CD4-positive, alpha-beta T cell treated with Interleukin-4 for 1 hour (primary cell): ENCODE measurements around the gene SEPTIN12.
A peak's percentile ranks its signal among the peaks of the same experiment; 100 is the strongest.
"Not testable (repeated sequence)": the region's sequence is repeated elsewhere in the genome, so short reads cannot be mapped to it uniquely, and the experiment has no call there.

Experiments used
- DNase-seq, 2 donors: peaks; one replicate each; pipeline ENCODE4 v3.0.0-alpha.2; 2020 to 2022

The SEPTIN12 gene

GRCh38 chr16:4801962-4802658, 14.0 kb upstream of the SEPTIN12 start, which contains the start of gene ROGDI:
TSS of gene ROGDI (minus strand) at chr16:4802633. CDS start at chr16:4802571, 62 bp downstream.
- DNase-seq, result peak; percentile 89 to 90

GRCh38 chr16:4801051-4801961, 13.2 kb upstream of the SEPTIN12 start:
- no peak for DNase-seq

GRCh38 chr16:4800290-4801041, 12.3 kb upstream of the SEPTIN12 start:
- DNase-seq, result no peak

DNA sequence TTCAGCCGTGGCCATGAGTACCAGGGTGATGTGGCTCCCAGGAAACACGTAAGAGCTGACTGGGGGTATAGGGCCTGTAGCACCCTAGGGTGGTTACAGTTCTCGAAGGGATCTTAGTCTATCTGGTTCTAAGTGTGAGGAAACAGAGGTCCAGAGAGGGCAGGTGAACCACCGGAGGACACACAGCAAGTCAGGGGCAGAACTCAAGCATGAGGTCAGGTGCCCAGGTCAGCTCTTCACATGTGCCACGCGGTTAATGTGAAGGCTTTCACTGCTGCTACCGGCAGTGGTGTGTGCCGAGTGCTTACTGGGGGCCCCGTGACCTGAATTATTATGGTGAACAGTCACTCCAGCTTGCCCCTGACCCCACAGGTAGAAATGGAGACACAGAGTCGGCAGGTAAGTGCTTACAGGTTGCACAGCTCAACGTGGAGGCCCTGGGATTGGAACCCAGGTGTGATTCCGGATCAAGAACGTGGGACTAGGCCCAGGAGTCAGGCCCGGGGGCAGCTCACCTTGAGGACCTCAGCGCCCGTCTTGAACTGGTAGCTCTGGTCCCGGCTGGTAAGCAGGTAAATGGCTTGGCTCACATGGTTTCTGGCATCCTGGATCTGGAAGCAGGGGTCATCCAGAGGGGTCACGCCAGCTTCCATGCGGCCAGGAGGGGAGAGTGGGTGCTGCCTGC, 11.2 kb upstream of the SEPTIN12 start:
- no peak for DNase-seq

GRCh38 chr16:4798456-4798855, 10.3 kb upstream of the SEPTIN12 start:
- DNase-seq, result no peak

GRCh38 chr16:4797805-4798252, 9.7 kb upstream of the SEPTIN12 start:
- no peak for DNase-seq

GRCh38 chr16:4796982-4797804, 9.0 kb upstream of the SEPTIN12 start:
- DNase-seq, result no peak

DNA sequence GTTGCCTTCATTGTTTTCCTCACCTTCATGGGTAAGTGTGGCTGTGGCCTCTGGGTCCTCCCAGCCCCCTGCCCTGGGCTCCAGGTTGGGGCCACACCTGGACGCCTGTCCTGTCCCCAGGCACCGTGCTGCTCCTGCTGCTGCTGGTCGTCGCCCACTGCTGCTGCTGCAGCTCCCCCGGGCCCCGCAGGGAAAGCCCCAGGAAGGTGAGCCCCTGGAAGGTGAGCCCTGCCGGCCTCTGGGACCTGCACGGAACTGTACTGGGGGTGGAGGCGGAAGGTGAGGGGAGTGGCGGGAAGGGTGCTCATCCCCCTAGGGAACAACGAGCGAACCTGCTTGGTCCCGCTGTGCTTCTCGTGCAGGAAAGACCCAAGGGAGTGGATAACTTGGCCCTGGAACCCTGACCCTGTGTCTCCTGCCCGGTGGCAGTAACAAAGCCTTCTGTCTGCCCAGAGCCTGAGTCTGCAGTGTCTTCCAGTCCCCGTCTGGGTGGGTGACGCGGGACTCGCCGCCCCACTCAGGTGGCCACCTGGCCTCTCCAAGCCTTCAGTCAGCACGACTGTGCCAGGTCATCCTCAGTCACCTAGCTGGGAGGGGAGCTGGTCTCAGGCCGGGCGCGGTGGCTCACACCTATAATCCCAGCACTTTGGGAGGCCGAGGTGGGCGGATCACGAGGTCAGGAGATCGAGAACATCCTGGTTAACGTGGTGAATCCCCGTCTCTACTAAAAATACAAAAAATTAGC, 7.9 kb upstream of the SEPTIN12 start:
- DNase-seq, result no peak

DNA sequence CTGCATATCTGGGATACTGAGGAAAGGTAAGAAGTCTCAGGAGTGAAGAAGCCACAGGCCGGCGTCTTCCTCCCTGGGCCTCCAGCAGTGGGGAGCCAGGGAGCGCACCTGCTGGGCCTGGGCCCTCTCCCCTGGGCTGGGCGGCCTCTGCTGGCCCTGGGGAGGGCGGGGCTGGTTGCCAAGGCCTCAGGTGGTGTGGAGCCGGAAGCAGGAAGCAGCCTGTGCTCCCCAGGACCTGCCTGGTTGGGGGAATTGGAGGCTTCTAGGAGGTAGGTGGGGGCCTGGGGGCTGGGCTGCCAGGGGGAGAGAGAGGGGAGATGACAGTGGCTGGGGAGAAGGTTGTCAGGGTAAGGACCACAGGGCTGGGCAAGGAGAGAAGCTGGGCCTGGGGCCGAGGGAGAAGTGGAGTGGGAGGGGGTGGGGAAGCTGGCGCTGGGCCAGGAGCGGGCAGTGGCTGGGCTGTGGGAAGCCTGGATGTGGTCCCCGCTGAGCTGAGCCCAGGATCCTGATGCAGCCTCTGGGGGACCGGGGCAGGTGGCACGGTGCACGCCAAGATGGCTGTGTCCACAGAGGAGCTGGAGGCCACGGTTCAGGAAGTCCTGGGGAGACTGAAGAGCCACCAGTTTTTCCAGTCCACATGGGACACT, 7.2 kb upstream of the SEPTIN12 start, which contains the start of gene SMIM22:
SMIM22 (plus strand) TSS at position 189 of the 647 bp plus-strand sequence; CDS start at position 555, 366 bp downstream.
- DNase-seq, result no peak

GRCh38 chr16:4792951-4793513, 4.9 kb upstream of the SEPTIN12 start:
- no peak for DNase-seq

GRCh38 chr16:4790871-4791270, 2.7 kb upstream of the SEPTIN12 start:
- no peak for DNase-seq

- DNase-seq, result no peak
These were observed 2.1 kb upstream of the SEPTIN12 start for GRCh38 chr16:4790261-4790660.

- no peak for DNase-seq
These were observed 765 bp upstream of the SEPTIN12 start for GRCh38 chr16:4788910-4789309.

DNA sequence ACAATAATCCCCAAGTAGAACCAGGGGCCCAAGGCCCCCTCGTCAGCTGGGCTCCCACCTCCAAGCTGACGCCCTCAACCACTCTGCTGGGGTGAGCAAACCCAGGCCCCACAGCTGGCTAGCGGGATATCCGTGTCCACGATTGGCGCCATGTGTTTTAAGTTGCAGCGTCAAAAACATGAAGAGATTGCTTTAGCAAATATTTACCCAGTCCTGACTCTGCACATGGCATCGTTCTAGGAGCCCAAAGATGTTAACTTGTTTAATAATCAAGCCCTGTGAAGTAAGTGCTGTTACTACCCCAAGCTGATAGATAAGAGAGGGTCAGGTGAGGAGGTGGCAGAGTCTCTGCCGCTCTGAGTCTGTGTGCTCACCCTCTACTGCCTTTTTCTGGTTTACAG, 344 bp upstream of the SEPTIN12 start:
- DNase-seq, result no peak

DNA sequence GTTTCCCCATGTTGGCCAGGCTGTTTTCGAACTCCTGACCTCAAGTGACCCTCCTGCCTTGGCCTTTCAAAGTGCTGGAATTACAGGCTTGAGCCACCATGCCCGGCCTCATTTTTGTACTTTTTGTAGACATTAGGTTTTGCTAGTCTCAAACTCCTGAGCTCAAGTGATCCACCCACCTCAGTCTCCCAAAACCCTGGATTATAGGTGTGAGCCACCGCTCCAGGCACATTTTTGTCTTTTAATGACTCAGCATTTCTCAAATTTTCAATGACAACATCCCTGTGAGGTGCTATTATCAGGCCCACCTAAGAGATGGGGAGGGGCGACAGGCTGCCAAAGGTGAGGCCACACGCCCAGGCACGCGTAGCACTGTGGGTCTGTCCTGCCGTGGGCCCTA, 1.1 kb downstream of the SEPTIN12 start:
- no peak for DNase-seq

DNA sequence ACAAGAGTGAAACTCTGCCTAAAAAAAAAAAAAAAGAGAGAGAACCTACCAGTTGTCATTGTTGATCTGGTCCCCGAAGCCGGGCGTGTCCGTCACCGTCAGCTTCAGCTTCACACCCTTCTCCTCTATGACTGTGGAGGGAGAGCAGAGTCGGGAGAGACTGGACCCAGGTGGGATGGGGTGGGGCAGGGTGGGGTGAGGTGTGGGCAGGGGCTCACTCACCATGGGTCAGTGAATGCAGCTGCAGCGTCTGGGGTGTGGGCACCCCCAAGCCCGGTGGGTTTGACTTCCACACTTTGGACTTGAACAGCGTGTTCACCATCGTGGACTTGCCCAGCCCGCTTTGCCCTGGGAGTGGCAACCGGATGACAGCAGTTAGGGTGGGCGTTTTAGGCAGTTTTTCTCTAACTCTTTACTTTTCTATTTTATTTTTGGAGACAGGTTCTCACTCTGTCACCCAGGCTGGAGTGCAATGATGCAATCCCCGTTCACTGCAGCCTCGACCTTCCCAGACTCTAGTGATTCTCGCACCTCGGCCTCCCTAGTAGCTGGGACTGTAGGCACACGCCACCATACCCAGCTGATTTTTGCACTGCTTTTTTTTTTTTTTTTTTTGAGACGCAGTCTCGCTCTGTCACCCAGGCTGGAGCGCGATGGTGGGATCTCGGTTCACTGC, 2.2 kb downstream of the SEPTIN12 start:
- no peak for DNase-seq

GRCh38 chr16:4784444-4784987, 3.6 kb downstream of the SEPTIN12 start:
- DNase-seq, result not testable (repeated sequence)

DNA sequence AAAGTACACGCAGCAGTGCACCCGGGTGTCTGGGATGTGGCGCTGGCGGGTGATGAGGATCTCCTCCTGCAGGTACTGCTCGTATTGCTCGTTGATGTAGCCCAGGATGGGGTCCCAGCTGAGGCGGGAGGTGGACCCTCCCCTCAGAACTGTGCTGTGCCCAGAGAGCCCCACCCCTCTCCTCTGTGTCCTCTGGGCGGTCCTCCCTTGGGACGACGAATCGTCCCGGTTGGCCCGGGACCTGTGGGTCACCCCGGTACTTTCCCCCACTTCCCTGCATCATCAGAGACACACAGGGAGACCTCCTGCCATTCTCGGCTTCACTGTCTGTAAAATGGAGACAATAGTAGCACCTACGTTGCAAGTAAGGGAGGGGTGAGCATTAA, 4.2 kb downstream of the SEPTIN12 start:
- no peak for DNase-seq
